ENCODE results near the gene CPA3. TPM values are rescaled to one million over a fixed set of nuclear protein-coding genes. Genes with fewer than 3 reads are reported as not detected.
A peak's percentile ranks its signal among the peaks of the same experiment; 100 is the strongest.

Gene CPA3
- total RNA-seq, 1 donor from 2014 or later: not detected

GRCh38 chr3:148856384-148856783 is 8.7 kb upstream of the CPA3 start:
- no peaks in the 10 kb centered on the region for H3K36me3 Mint-ChIP-seq (ENCODE audit: low read depth)
- no peaks in the 10 kb centered on the region for H3K4me1 Mint-ChIP-seq (ENCODE audit: low read depth)
- no peaks in the 10 kb centered on the region for H3K9me3 Mint-ChIP-seq (ENCODE audit: low read depth)
- H3K27me3 Mint-ChIP-seq (ENCODE audit: low read depth): peaks cover 2% of the 10 kb centered on the region
- H3K4me3 Mint-ChIP-seq (ENCODE audit: unreplicated experiment): no peak overlapping the region
- DNase-seq (ENCODE audit: low spot score): no peak
- no peak overlapping the region for H3K27ac Mint-ChIP-seq (ENCODE audit: unreplicated experiment)
- no peak for TF ChIP-seq CTCF (IDR thresholded peaks at IDR 0.05)

- Mint-ChIP-seq H3K27me3 (ENCODE audit: low read depth) (peaks cover 2% of the 10 kb centered on the region), H3K4me1 (ENCODE audit: low read depth) (no peaks in the 10 kb centered on the region), H3K27ac (ENCODE audit: unreplicated experiment) (no peak overlapping the region), H3K4me3 (ENCODE audit: unreplicated experiment) (no peak overlapping the region), H3K36me3 (ENCODE audit: low read depth) (no peaks in the 10 kb centered on the region), H3K9me3 (ENCODE audit: low read depth) (no peaks in the 10 kb centered on the region)
- no peak for DNase-seq (ENCODE audit: low spot score)
- TF ChIP-seq CTCF (IDR thresholded peaks at IDR 0.05): no peak
These were observed 7.8 kb upstream of the CPA3 start for GRCh38 chr3:148857316-148857715.

- Mint-ChIP-seq H3K27ac (ENCODE audit: unreplicated experiment) (no peak overlapping the region), H3K36me3 (ENCODE audit: low read depth) (no peaks in the 10 kb centered on the region), H3K27me3 (ENCODE audit: low read depth) (no peaks in the 10 kb centered on the region), H3K4me1 (ENCODE audit: low read depth) (peaks cover 4% of the 10 kb centered on the region), H3K9me3 (ENCODE audit: low read depth) (no peaks in the 10 kb centered on the region), H3K4me3 (ENCODE audit: unreplicated experiment) (no peak overlapping the region)
- TF ChIP-seq CTCF (IDR thresholded peaks at IDR 0.05): peak; percentile 97
- no peak for DNase-seq (ENCODE audit: low spot score)
These were observed 3.7 kb upstream of the CPA3 start for GRCh38 chr3:148861277-148861869.

- no peak for DNase-seq (ENCODE audit: low spot score)
- H3K27me3 Mint-ChIP-seq (ENCODE audit: low read depth): no peaks in the 10 kb centered on the region
- TF ChIP-seq CTCF (IDR thresholded peaks at IDR 0.05): no peak
- no peak overlapping the region for H3K4me3 Mint-ChIP-seq (ENCODE audit: unreplicated experiment)
- H3K9me3 Mint-ChIP-seq (ENCODE audit: low read depth): no peaks in the 10 kb centered on the region
- no peak overlapping the region for H3K27ac Mint-ChIP-seq (ENCODE audit: unreplicated experiment)
- peaks cover 5% of the 10 kb centered on the region for H3K4me1 Mint-ChIP-seq (ENCODE audit: low read depth)
- H3K36me3 Mint-ChIP-seq (ENCODE audit: low read depth): no peaks in the 10 kb centered on the region
These were observed 1.8 kb upstream of the CPA3 start for GRCh38 chr3:148863297-148863696.

- H3K9me3 Mint-ChIP-seq (ENCODE audit: low read depth): no peaks in the 10 kb centered on the region
- peaks cover 5% of the 10 kb centered on the region for H3K4me1 Mint-ChIP-seq (ENCODE audit: low read depth)
- no peaks in the 10 kb centered on the region for H3K36me3 Mint-ChIP-seq (ENCODE audit: low read depth)
- no peaks in the 10 kb centered on the region for H3K27me3 Mint-ChIP-seq (ENCODE audit: low read depth)
- H3K4me3 Mint-ChIP-seq (ENCODE audit: unreplicated experiment): no peak overlapping the region
- no peak for DNase-seq (ENCODE audit: low spot score)
- H3K27ac Mint-ChIP-seq (ENCODE audit: unreplicated experiment): no peak overlapping the region
- no peak for TF ChIP-seq CTCF (IDR thresholded peaks at IDR 0.05)
These were observed 1.3 kb upstream of the CPA3 start for GRCh38 chr3:148863814-148864213.

All from chondrocyte (in vitro differentiated cells).